ENCODE results near the gene B3GNT3. TPM values are rescaled to one million over a fixed set of nuclear protein-coding genes. Genes with fewer than 3 reads are reported as not detected.
A peak's percentile ranks its signal among the peaks of the same experiment; 100 is the strongest.

B3GNT3 gene
- total RNA-seq, 1 donor from 2014 or later = not detected

GRCh38 chr19:17854061-17854460 lies 59.1 kb downstream of the B3GNT3 start:
- no peak for FAIRE-seq
- DNase-seq (ENCODE audit: low spot score in 2 of 2) = no peak

- peak; percentile 68 to 85 for DNase-seq (ENCODE audit: low spot score in 2 of 2)
- FAIRE-seq = no peak
These were observed 60.6 kb downstream of the B3GNT3 start for GRCh38 chr19:17855280-17856152.

GRCh38 chr19:17859533-17860330 lies 64.8 kb downstream of the B3GNT3 start, which contains the start of gene RPL18A:
TSS of gene RPL18A (plus strand) at chr19:17859910. CDS start at chr19:17859957, 47 bp downstream.
- peak; percentile 92 for FAIRE-seq

GRCh38 chr19:17860331-17860992 lies 65.5 kb downstream of the B3GNT3 start:
- FAIRE-seq = no peak
- no peak for DNase-seq (ENCODE audit: low spot score in 2 of 2)

More at GRCh38 chr19:17859533-17860330, 64.8 kb downstream of the B3GNT3 start, which contains the start of gene RPL18A:
- DNase-seq (ENCODE audit: low spot score in 2 of 2) = peak; percentile 97 to 98

- no peak for FAIRE-seq
- no peak for DNase-seq (ENCODE audit: low spot score in 2 of 2)
These were observed 66.0 kb downstream of the B3GNT3 start for GRCh38 chr19:17860993-17861360.

- FAIRE-seq (no peak), DNase-seq (ENCODE audit: low spot score in 2 of 2) (no peak)
These were observed 66.8 kb downstream of the B3GNT3 start for GRCh38 chr19:17861542-17862402.

- no peak for FAIRE-seq
- DNase-seq (ENCODE audit: low spot score in 2 of 2) = no peak
These were observed 68.0 kb downstream of the B3GNT3 start for GRCh38 chr19:17862711-17863519.

Small RNA genes lying within 50 kb of the gene (small RNA-seq; reads per million reads assigned to genes)
- gene SNORA68 = not detected

Other genes with a start within 250 kb of the B3GNT3 start
- 17.1 TPM for gene COLGALT1, start 239.5 kb upstream of the B3GNT3 start, total RNA-seq
- gene UNC13A, start 106.8 kb upstream of the B3GNT3 start, total RNA-seq = 27.3 TPM
- 20.8 TPM for gene MAP1S, start 75.7 kb upstream of the B3GNT3 start, total RNA-seq
- 26.1 TPM for gene FCHO1, start 43.7 kb upstream of the B3GNT3 start, total RNA-seq
- gene INSL3, start 26.4 kb downstream of the B3GNT3 start, total RNA-seq = not detected
- 1.6 TPM for gene JAK3, start 52.8 kb downstream of the B3GNT3 start, total RNA-seq
- 937 TPM for gene RPL18A, start 64.8 kb downstream of the B3GNT3 start, total RNA-seq
- 2.9 TPM for gene SLC5A5, start 76.8 kb downstream of the B3GNT3 start, total RNA-seq
- 15.5 TPM for gene CCDC124, start 137.9 kb downstream of the B3GNT3 start, total RNA-seq
- gene KCNN1, start 172.0 kb downstream of the B3GNT3 start, total RNA-seq = 16.3 TPM
- gene ARRDC2, start 213.0 kb downstream of the B3GNT3 start, total RNA-seq = 1.6 TPM

Measured in frontal cortex (tissue), 4 donors.